HG02678 (cell line): ENCODE results near the gene TXNL1.
A peak's percentile ranks its signal among the peaks of the same experiment; 100 is the strongest.
"Not testable (repeated sequence)": the region's sequence is repeated elsewhere in the genome, so short reads cannot be mapped to it uniquely, and the experiment has no call there.

Experiments
- ATAC-seq: cut with Tn5 transposase; IDR thresholded peaks from one replicate; pipeline ENCODE4 v1.9.1; 2021; ENCODE audit warnings: mild to moderate bottlenecking, moderate library complexity; ENCODE audit not compliant: unreplicated experiment

TXNL1 gene

DNA sequence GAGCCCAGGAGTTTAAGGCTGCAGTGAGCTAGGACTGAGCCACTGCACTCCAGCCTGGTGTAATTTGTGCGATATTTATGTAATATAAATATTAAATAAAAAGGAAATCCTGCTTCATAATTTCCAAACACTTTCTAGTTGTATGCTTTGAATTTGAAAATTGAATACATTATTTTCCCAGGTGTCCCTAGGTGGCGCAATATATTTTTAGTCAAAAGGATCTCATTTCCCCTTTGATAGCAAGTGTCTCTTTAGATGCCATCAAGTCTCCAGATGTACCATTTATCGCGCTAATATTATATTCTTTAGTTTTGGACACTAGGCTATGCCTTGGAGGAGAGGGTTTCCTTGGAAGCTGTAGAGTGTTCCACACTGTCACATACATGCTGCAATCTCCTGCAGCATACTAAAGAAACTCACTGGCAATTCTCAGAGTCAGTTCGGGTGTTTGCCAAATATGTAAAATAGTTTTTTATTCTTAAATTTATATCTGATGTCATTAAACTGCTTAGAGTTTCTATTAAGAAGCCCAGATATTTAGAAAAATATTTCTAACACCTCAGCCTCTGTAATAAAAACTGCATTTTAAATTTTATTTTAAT lies 7.1 kb upstream of the TXNL1 start:
- ATAC-seq, result no peak

DNA sequence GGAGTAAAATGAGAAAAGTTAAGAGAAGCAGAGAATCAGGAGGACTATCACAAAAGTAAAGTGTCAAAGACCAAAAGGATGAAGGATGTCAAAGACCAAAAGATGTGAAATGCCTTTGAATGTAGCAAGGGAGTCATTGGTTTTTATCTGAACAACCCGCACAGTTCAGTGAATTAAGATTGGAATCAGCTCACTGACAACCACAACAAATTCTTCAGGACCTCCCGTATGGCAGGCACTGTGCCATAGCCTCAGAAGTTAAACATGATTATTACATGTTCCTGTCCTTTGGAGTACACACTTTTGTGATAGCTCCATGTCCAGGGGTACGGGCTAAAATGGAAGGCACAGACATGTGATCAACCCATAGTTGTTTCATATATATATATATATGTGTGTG lies 5.0 kb upstream of the TXNL1 start:
- ATAC-seq, result no peak

DNA sequence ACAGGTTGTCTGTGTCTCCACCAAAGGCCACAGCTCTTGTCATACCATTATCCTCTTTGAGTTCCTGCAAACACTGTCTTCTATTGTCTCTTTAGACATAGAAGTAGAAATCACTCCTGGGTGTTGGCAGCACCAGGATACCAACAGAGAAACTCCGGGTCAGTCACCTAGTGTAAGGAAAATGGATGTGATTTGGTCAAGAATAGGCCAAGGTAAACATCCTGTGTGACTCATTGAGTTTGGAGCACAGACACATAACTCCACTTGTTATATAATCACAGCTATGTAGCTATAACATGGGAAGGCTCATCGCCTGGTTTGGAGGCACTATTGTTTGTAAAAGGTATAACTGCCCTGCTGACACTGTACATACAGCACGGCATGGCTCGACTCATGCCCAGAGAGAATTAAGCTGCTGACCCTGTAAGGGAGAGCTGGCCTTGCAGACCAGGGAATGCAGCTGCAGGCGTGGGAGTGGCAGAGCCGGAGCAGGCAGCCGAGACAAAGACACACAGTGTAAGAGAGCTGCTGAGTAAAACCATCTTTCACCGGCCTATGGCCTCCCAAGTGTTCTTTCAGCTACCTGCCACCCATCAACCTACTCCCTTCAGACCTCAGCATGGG lies 3.4 kb upstream of the TXNL1 start:
- ATAC-seq, result no peak

DNA sequence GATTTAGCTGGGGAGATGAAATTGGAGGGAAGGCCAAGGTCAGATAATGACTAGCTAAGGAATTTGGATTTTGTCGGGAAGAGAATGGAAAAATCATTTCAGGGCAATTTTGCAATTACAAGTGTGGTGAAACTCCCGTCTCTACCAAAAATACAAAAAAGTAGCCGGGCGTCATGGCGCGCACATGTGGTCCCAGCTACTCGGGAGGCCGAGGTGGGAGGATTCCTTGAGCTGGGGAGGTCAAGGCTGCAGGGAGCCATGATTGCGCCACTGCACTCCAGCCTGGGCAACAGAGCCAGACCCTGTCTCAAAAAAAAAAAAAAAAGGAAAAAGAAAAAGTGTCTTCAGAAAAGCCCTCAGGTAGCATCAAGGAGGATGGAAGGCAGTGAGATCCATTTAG lies 1.2 kb upstream of the TXNL1 start:
- no peak for ATAC-seq

DNA sequence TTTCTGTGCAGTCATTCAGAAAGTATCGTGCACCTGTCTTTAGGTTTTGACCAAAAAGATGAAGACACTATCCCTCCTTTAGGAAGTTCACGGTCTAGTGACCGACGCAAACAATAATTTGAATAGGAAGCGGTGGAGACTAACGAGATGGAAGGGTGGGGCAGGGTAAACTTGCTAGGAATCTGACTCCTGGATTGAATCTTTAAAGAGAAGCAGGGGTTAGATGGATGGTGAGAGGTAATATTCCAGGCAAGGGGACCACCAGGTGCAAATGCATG lies 651 bp upstream of the TXNL1 start:
- no peak for ATAC-seq

DNA sequence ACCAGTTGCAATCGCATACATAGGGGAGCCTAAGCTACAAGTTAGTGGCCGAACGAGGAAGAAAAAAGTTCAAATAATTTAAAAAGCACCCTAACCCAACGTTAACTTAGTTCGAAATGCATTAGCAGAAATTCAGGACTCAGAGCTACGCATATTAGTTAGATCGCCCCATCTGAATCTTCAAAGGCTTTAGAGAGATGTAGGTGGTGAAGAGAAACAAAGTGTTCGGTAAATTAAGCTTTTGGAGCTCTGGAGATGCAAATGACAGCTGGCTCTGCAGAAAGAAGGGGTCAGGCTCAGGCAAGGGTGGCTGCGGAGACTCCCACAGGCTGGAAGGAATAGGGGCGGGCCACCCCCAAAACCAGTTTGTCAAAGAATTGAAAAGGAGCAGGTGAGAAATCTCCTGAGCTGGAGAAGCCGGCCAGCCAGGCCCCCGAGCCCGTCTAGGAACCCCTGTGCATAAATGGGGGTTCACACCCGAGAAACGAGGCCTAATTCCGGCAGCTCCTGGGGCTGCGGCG lies 621 bp downstream of the TXNL1 start:
- ATAC-seq, result peak; percentile 3

DNA sequence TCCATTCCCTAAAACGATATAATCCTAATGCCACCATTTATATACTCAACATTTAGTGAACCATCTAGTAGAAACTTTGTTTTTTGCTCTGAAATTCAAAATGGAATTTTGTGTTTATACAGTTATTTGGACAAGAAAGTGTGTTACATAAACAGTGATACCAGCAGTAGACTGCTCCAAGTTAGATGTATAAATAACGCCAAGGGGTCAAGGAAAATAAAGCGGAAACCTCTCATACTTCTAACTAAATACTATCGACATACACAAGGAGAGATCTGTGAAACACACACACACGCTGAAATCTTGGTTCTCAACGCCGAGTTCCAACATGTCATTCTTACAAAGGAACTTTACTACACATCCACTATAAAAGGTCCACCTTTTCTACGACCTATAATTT lies 1.2 kb downstream of the TXNL1 start:
- no peak for ATAC-seq

DNA sequence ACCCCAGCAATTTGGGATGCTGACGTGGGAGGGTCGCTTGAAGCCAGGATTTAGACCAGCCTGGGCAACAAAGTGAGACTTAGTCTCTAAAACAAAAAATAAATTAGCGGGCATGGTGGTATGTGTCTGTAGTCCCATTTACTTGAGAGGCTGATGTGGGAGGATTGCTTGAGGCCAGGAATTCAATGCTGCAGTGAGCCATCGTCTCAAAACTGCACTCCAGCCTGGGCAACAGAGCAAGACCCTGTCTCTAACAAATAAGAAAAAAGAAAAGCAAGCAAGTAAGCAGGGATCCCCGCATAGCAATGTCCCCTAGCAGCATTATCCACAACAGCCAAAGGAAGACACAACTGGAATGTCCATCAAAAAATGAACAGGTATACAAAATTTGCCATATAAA lies 3.4 kb downstream of the TXNL1 start:
- no peak for ATAC-seq

DNA sequence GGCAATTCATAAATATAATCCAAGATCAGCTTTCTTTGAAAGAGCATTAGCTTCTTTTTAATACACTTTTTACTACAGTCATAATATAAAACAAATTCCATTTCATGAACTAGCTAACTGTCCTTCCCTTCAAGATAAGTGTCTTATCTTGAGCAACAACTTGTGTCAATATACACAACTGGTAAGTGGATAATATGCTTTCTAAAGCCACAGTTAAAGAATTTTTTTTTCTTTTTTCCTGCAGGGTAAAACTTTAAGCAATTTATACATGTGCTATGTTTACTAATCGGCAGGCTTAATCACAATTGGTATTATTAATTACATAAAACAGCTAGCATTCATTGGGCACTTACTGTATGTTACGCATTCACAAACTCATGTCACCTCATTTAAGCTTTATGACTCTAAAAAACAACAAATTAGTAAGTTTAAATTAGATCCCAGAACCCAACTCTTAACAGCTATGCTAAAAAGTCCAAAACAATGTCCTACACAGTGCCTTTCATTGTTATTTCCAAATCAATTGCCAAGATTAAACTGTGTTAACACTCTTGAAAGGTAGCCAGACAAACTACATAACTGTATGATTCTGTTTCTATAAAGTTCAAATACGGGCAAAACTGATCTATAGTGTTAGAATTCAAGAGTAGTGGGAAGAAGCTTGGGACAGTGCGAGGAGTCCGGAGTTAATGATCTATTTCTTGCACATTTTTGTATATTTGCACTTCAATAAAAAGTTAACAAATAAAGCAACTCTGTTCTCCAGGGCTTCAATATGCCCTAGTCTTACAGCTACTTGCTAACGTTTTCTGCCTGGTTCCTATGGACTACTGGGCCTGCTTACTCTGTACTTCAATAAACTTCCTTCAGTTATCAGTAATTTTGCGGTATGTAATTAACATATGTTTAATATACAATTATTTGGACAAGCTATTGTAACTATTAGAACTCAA lies 6.0 kb downstream of the TXNL1 start:
- ATAC-seq, result no peak

DNA sequence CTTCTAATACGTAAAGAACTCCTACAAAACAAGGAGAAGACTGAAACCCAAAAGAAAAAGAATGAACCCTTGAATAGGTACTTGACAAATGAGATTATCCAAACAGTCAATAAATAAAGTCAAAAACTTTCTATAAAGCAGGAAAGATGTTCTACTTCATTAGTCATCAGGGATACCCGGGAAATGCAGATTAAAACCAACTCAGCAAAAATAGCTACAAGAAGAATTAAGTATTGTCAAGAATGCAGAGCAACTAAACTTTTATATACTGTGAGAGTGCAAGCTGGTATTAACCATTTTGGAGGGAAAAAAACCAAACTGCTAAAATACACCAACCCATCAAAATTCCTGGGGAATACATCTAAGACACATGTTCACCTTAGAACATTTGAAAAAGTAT lies 10.4 kb downstream of the TXNL1 start:
- no peak for ATAC-seq

DNA sequence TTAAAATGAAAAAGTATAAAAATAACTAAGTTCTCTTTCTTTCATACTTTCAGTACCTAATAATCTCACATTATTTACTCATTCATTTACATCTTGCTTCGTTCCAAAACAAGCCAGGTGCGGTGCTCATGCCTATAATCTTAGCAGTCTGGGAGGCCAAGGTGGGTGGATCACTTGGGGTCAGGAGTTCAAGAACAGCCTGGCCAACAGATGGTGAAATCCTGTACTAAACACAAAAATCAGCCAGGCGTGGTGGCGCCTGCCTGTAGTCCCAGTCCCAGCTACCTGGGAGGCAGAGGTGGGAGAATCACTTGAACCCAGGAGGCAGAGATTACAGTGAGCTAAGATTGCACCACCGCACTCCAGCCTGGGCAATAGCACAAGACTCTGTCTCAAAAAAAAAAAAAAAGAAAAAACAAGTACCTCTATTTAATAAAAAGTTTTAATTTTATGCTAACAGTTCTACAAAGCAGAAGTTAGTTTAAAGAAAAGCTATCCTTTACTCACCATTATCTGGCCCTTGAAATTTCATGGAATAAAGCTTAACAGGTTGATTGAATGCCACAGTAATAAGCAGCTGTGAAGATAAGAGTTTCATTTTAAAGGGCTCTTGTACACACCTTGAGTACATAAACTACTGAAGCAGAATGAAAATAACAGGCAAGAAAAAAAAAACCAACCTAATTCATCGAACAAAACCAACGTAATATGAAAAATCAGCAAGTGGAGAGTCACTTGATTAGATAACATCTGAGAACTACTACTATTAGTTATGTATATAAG lies 22.5 kb downstream of the TXNL1 start:
- ATAC-seq, result no peak

DNA sequence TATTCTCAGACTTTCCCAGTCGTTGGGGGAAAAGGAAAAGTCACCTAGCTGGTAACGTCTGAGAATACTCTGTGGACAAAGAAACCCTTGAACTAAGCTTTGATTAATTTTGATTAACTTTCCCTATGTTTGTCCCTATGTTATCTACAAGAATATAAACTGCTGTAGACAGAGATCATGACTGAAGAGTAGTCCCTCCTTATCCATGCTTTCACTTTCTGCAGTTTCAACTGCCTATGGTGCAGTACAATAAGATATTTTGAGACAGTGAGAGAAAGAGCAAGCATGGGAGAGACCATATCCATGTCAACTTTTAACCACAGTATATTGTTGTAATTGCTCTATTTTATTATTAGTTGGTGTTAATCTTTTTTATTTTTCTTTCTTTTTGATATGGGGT lies 31.8 kb downstream of the TXNL1 start:
- ATAC-seq, result no peak

DNA sequence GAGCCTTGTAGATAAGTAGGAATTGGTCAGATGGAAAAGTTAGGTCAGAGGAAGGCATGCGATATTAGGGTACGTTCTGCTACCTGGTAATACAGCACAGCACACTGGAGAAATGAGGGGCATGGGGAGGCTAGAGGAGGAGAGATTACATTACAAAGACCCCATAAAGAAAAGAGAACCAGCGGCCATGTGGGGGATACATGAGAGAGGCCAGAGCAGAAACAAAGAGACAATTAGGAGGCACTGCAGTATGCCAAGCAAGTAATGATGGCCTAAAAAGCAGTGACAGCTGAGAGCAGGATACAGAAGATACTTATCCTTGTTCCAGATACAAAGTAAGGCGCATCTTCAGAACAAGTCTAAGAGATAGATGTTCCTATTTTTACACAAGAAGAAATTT lies 40.0 kb downstream of the TXNL1 start:
- ATAC-seq, result no peak

DNA sequence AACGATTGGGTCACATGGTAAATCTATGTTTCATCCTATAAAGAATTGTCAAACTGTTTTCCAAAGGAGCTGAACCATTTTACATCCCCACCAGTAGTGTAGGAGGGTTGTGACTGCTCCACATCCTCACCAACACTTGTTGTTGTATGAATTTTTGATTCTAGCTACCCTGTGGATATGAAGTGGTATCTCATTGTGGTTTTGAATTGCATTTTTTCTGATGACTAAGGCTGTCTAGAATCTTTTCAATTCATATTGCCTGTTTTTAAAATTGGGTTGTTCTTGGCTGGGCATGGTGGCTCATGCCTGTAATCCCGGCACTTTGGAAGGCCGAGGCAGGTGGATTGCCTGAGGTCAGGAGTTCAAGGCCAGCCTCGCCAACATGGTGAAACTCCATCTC lies 44.5 kb downstream of the TXNL1 start:
- no peak for ATAC-seq

DNA sequence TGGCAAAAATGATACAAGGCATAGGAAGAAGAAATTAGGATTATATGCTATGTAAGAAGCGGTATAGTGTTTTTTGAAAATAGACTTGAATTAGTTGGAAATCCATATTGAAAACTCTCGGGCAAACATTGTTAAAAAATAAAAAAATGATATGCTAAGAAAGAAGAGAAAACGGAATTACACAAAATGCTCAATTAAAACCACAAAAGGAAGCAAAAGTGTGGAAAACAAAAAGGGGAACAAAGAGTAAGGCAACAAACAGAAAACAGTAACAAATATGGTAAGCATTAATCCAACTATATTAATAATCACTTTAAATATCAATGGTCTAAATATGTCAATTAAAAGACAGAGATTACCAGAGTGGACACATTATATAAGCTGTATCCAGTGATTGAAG lies 58.4 kb downstream of the TXNL1 start:
- ATAC-seq, result no peak

DNA sequence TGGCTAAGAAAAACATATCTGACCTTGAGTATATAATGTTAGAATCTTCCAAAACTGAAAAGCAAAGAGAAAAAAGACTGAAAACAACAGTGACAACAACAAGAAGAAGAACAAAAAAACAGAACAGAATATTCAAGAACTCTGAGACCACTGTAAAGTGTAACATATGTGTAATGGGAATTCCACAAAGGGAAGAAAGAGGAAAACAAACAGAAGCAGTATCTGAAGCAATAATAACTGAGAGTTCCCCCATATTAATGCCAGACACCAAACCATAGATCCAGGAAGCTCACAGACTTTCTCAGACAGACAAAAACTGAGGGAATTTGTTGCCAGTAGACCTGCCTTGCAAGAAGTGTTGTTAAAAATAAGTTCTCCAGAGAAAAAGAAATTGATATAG lies 58.9 kb downstream of the TXNL1 start:
- no peak for ATAC-seq

DNA sequence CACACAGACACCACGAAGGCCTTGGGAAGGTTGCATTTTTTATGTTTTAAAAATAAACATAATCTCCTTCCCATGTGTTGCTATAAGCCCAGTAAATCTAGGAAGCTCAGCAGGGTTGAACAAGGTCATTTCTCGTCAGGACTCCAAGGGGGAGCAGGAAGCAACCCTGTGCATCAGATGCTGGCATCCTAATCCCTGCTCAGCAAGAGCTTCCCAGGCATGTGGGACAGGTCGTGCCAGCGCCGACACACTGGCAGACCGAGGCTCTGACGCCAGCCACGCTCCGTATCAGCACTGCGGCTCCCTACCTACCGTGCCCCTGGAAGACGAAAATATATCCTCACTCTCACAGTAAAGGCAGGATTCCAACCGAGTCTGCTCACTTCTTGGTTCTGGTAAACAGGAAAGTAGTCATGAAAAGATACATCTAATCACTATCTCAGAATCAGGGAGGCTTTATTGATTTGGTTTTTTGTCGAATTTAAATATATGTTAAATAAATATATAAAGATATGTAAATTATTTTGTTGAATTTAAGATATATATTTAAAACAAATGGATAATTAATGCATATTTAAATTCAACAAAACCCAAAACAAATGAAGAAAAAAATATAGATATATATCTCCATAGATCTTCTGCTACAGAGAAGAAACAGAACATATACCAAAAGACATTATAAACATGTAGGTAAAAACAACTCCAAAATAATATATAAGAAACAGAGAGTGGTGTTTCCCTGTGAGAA lies 61.4 kb downstream of the TXNL1 start:
- ATAC-seq, result no peak

DNA sequence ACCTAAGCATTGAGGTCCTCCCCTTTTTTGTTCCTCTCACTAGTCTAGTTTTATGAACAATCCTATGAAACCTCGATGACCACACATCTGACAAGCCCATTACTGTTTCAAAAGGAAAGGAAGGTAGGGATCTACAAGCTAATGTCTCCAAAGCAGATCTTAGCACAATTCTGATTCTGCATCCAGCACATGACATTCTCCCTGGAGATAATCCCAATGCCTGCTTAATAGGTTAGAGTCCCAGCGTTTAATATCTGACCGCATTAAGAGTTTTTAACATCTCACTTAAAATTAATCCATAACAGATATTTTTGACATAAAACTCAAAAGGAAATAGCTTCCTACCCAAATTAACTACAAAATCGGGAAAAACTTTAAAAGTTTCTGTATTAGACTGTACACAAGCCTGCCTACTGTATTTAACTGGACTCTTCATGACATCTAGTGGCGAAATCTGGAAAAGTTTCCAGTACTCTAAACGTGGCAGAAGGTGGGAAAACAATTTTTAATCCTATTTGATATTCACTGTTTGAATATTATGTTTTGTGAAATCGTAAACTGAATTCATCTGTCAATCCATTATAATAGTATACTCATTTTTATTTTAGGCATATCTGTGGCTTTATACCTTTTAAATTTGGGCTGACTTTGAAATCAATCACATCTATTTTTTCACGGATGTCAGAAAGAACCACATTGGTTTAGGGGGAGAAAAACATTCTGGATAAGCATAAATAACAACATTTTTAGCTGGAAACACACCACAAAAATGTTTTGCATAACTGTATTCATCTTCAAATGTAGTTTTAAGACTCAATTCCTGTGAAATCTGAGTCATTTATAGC lies 62.4 kb downstream of the TXNL1 start:
- ATAC-seq, result peak; percentile 71

DNA sequence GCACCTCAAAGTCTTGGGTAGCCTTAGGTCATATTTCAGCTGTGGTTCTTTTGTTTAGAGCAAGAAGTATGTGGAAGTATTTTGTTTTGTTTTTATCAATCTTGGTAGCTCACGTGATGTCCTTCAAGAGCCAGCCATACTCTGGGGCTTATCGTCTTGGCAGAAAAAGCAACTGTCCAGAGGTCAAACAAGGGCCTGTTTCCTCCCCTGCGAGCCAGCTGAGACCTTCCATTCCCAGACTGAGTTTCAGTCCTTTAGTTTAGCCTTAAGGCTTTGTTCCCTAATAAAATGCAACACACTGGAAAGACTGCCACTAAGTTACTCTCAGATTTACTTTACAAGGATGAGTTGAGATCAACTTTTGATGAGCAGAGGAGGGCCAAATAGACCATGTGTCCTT lies 63.5 kb downstream of the TXNL1 start:
- no peak for ATAC-seq

DNA sequence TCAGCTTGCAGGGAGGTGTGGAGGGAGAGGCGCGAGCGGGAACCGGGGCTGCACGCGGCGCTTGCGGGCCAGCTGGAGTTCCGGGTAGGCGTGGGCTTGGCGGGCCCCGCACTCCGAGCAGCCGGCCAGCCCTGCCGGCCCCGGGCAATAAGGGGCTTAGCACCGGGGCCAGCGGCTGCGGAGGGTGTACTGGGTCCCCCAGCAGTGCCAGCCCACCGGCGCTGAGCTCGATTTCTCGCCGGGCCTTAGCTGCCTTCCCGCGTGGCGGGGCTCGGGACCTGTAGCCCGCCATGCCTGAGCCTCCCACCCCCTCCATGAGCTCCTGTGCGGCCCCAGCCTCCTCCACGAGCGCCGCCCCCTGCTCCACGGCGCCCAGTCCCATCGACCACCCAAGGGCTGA lies 66.1 kb downstream of the TXNL1 start:
- not testable (repeated sequence) for ATAC-seq
